HG03135 (cell line): ENCODE results near the gene MUC22.
"Not testable (repeated sequence)": the region's sequence is repeated elsewhere in the genome, so short reads cannot be mapped to it uniquely, and the experiment has no call there.

Experiments used
- ATAC-seq: cut with Tn5 transposase; IDR thresholded peaks from one replicate; pipeline ENCODE4 v1.9.1; 2021; ENCODE audit warnings: mild to moderate bottlenecking, moderate library complexity; ENCODE audit not compliant: unreplicated experiment

The MUC22 gene

DNA sequence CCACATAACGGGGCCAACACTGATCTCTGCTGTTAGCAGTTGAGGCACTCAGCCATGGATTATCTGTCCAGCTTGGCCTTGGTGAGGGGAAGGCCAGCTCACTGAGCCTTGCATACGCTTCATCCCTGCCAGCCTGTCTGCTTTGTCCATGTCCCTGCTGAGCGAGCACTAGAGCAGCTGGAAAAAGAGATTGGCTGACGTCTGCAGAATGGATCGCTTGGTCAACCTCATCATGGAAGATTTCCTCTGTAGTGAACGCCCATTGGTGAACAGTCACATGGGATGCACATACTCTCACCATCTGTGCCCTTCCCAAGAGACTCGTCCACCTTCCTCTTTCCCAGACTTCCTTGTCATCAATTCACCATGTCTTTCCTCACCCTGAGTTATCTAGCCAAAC, 26.9 kb downstream of the MUC22 start:
- no peak for ATAC-seq

DNA sequence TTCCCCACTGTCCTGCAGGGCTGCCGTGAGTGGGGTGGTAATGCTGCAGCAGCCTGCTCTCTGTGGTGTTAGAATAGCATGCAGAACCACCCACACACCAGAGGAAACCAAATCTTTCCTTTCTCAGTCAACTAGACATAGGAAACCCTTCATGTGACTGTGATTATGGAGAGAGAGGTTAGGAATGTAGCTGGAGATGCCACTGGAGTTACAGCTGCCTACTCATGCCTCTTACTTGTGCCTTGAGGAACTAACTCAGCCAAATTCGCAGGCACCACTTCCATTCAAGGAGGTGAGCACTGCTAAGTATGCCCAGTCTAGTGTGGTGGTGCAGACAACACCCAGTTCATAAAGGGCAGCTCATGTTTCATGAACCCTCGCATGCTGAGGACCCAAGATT, 27.4 kb downstream of the MUC22 start:
- no peak for ATAC-seq

DNA sequence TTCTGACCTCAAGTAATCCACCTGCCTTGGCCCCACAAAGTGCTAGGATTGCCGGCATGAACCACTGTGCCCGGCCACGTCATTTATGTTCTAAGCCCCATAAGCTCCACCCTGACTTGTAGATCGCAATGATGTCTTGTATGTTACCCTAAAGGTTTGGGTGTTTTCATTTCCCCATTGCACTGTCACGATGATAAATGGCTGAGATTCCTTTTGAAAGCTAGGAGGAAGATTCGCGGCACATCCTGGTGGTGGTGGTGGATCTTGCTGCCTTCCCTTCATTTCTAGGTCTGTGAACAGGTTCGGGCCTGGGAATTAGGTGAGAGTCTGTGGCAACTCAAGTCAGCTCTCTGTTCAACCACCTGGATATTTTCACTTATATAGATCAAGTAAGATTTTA, 28.3 kb downstream of the MUC22 start:
- ATAC-seq = no peak

DNA sequence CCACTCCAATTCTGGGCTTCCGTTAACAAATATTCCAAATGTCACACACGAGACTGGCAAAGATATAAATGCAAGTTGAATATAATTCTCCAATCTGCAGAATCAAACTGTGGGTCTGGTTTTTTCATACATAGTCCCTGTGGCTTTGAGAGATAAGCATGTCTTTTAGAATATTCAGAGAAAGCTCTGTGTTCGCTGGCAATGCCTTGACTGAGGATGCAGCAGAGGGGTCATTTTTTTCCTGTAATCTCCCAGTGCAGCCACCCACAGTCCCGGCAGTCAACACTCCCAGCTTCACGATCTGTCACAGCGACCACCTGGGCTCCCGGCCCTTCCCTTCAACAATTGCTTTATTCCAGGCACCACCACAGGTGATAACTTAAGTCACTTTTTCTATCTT, 30.5 kb downstream of the MUC22 start:
- no peak for ATAC-seq

DNA sequence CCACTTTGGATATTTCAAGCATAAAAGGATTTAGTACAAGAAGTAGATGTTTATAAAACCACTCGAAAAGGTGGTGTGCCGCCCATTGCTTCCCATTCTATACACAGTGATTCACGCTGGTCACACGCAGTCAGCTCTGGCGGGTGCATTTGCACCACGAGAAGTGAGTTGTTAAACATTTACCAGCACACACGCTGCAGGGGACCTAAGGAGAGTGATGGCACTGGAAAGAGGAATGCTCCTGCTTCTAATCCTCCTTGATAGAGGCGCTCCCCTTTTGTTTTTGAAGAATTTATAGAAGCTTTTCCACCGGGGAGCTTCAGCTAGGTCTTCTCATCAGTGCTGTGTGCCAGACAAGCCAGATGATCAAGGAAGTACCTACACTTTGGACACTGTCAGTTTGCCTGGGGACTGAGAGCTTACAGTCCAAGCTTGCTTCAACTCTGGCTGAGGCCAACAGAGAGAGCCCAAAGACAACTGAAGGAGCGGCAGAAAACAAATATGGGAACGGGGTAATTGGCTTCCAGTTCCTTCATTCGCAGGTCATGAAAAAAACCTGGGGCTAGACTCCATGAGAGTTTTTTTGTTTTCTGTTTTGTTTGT, 31.2 kb downstream of the MUC22 start:
- ATAC-seq = no peak

DNA sequence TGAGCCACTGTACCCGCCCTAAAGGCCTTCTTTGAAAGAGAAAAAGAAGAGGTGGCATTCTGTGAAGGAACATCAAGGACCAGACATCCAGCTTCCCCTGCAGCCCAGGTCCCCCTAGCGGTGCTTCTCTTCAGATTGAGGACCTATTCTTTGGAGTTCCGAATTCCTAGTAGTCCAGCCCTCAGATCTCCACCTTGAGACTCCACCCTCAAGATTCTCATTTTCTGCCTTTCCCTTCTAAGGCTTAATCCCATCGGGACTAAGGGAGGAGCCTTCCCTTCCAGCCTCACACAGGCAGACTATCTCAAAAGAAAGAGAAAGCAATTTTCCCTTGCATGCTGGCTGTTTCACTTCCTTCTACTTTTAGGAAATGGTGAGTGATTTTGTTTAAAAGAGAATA, 32.5 kb downstream of the MUC22 start:
- no peak for ATAC-seq

DNA sequence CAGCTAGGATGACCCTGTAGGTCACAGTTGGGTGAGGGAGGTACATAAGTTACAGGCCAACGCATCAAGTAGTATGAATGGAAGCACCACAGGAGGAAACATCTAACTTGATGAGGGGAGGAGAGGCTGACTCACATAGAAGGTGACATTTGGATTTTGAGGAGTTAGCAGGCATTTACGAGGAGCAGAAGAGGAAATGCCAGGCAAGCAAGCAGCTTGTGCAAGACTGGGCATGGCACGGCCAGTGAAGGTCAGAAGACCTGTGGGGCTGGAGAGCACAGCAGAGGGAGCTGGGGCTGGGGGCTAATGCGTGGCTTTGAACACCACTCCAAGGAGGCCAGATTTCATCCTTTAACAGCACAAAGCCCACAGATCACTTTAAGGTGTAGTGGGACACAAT, 37.8 kb downstream of the MUC22 start:
- ATAC-seq = no peak

DNA sequence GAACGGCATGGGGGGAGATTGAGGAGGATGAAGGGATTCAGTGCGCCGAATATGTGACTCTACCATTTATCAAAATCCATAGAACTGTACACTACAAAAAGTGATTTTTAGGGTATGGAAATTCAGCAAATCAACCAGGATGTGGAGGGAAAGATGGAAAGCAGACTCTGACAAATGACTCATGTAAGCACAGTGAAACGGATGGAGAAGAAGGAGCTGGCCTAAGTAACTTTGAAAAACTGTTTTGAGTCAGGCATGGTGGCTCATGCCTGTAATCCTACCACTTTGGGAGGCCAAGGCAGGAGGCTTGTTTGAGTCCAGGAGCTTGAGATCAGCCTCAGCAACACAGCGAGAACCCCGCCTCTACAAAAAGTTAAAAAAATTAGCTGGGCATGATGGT, 39.2 kb downstream of the MUC22 start:
- ATAC-seq = no peak

DNA sequence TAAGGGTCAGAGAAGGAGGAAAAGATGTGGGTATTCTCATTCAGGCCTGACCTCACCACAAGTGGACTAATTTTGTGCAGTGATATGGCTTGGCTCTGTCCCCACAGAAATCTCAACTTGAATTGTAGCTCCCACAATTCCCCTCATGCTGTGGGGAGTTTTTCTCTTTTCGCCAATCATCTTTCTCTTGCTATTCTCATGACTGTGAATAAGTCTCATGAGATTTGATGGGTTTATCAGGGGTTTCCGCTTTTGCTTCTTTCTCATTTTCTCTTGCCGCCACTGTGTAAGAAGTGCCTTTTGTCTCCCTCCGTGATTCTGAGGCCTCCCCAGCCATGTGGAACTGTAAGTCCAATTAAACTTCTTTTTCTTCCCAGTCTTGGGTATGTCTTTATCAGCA, 42.9 kb downstream of the MUC22 start:
- not testable (repeated sequence) for ATAC-seq

DNA sequence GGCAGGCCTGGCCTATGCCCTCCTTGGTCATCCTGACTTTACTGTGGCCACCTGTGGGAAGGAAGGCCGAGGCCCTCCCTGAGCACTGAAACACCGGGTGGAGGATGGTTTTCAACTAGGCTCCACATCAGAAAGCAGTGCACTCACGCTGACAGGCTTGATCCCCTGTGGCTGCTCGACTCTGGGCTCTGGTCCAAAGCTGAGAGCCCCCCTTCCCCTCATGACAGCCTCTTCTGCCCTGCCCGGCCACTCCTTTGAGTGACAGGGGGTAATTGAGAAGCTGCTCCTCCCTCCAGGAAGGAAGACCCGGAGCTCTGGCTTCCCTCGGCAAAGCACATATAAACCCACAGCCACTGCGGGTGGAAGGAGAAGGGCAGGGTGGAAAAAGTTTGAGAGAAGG, 43.6 kb downstream of the MUC22 start:
- ATAC-seq = no peak

DNA sequence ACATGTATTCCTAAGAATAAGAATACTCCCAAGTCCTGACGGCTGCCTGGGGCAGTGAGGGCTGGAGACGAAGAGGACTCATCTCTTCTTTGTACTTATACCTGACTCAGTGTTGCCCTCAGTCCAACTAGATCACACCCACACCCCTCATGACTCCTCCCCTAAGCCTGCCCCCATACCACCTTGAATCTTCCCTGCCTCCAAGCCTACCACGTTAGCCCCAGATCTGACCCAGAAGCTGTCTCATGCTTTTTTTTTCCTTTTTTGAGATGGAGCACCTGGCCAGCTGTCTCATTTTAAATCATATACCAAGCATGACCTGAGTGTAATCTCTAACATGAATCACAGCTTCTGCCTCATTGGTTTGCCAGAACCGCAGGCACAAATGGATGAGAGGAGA, 45.2 kb downstream of the MUC22 start:
- no peak for ATAC-seq

DNA sequence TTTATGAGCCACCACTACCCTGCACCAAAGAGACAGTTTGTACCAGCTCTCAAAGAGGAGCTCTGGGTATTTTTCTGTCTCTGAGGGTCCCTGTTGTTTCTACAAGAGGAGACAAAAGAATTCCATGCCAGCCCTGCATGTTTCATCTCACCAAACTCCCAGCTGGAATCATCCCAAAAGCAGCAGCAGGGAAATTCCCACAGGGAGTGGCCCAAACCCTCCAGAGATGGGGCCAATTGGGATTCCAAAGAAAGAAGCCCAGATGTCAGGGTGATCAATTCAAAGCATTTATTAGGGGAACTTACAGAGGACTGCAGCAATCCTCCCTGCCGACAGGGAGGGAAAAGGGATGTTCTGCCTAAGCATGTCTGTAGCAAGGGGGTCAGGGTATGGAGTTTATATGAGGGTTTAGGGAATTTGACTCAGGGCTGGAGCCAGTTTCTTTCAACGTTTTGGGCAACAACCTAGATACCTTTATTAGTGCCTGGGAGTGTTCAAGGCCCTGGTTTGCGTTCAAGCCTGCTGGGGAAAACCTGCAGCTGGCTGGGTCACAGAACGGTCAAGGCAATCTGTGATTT, 47.2 kb downstream of the MUC22 start:
- ATAC-seq = no peak

DNA sequence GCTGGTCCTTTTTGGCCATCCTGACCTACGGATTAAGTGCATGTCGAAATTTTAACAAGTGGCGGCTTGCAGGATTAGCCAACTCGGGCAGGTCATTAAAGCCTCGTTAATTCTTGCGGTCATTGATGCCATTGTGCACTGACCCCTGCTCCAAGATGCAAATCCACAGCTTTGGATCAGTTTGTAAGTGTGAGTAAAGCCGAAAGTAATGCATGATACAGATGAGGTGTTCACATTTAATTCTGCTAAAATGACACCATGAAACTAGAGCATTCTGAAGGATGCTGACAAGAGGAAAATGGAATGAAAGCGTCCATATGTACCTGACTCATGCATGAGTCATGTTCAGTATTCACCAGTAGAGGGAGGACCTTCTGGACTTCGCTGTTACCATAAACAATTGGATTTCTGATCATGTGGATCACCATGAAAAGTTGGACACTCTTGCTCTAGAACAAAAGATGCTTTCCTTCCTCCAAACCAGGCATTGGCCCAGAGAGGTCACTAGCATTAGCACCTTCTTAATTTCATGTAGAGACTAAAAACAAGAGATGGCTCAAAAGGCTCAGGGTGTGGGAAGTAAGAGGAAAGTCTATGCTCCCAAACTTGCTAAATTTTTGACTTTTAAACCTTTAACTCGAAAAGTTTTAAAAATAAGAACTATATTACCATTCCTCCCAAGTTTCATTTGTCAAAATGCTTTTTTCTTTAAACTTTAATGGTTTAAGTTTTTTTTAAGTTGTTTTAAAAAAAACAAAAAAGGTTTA, 48.0 kb downstream of the MUC22 start:
- ATAC-seq = no peak

DNA sequence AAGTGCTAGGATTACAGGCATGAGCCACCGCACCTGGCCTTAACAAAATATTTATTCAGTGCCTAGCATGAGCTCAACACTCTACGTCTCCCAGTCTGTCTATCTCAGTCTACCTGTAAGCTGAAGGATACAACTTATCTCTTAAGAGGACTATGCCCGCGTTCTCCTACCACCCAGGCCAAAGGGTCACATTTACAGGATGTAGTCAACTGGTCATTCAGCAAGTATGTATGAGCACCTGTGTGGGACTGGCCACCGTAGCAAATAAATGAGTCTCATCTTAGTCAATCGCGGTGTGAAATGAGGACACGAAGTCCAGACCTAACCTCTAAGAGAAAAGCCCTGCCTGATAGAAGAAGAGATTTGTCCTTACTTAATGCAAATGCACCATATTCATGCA, 49.9 kb downstream of the MUC22 start:
- no peak for ATAC-seq

DNA sequence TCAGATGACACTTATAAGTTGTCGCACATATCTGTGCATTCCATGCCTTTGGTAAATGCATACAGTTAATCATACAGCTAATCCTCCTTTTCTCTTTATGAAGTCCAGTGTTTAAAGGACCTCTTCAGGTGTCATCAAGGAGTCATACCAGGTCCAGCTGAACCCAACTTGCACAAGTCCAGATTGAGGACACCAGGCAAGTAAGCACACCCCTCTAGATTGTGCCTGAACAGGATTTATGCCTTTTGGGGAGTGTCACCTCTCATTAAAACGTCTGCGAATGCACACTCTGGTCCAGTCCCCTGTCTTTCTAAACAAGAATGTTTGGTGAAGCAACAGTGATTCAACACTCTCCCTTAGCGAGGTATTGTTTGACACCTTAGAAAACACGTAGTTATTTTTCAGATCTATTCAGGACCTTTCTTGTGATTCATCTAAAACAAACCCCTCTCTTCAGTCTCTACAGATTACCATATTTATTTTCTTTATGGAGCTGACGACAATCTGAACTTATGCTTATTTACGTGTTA, 53.7 kb downstream of the MUC22 start:
- no peak for ATAC-seq

DNA sequence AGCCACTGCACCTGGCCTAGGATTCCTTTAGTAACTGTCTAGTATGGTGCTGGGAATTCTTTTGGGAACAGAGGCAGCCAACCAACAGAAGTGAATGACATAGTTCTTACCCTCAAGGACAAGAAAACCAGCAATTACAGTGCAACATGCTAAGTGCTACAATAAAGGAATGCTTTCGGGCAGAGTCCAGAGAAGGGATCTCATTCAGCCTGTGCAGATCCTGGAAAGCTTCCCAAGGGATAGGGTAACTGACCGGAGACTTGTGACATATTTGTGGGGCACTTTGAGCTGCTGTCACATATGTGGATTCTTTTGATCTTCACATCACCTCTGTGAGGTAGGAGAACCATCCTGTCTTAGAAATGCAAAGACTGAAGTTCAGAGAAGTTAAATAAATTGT, 55.3 kb downstream of the MUC22 start:
- no peak for ATAC-seq

DNA sequence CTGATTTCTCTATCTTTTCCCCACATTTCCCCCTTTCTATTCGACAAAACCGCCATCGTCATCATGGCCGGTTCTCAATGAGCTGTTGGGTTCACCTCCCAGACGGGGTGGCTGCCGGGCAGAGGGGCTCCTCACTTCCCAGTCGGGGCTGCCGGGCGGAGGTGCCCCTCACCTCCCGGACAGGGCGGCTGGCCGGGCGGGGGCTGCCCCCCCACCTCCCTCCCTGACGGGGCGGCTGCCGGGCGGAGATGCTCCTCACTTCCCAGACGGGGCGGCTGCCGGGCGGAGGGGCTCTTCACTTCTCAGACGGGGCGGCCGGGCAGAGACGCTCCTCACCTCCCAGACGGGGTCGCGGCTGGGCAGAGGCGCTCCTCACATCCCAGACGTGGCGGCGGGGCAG, 56.8 kb downstream of the MUC22 start:
- ATAC-seq = not testable (repeated sequence)

DNA sequence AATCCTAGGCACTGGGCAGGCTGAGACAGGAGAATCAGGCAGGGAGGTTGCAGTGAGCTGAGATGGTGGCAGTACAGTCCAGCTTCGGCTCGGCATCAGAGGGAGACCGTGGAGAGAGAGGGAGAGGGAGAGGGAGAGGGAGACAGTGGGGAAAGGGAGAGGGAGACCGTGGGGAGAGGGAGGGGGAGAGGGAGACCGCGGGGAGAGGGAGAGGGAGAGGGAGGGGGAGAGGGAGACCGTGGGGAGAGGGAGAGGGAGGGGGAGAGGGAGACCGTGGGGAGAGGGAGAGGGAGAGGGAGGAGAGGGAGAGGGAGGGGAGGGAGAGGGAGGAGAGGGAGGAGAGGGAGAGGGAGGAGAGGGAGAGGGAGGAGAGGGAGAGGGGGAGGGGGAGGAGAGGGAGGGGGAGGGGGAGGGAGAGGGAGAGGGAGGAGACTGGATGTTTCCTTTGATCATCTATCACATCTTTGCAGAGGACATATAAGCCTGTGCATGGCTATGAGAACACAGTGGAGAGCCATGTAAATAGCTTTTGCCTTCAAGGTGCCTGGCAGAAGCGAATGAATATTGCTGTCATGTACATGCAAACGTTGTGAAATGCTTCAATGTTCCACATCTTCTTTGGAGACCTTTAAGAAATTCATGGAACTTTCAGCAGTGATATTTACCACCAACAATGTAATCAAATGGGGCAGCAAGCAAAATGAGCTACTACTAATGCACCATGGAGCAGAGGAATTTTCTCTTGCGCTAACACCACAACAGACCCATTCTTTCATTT, 57.8 kb downstream of the MUC22 start:
- ATAC-seq = not testable (repeated sequence)

DNA sequence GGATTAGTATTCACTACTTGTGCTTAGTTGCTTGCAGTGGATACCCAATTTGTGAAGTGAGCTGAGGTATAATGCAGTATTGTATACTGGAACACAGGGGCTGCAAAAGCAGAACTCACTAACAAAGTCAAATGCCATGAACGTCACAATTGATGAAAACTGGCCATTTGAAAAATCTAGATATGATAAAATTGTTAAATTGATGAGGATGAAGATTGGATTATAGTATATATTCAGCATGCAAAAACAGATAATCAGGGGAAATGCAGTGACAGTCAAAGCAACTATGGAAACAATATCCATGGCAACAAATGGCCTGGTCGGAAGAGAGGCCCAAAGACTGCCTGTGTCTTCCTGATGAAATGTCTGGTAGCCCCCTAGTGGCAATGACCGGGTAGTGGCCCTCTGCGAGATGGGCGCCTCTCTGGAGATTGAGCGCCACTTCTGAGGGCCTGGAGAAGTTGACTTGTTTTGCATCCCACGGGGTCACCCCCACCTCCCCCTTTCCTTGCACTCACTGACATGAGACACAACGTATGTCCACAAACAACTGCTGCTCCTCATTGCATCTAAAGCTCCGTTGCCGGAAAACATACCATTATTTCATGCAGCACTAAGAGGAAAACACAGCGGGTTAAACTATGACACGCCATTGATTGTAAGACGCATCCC, 58.5 kb downstream of the MUC22 start:
- no peak for ATAC-seq

DNA sequence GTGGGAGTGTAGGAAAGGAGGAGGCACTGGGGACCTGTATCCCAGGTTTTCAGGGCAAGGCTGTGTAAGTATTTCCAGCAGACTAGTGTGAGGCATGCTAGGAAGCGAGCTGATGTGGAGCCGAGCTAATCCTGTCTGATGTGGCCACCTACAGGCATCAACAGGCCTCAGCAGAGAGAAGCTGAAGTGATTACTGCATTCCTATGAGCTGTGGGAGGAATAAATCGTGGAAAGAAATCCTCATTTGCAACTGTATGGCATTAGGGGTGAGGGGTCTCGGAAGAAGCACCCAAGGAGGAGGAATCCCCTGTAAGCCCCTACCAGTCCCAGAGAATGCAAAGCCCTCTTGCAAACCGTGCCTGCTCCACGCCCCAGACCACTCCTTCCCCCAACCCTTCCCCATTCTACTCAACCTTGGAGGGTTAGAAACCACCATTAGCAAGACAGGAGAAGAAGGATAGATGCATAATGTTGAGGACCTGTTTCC, 60.5 kb downstream of the MUC22 start:
- no peak for ATAC-seq

DNA sequence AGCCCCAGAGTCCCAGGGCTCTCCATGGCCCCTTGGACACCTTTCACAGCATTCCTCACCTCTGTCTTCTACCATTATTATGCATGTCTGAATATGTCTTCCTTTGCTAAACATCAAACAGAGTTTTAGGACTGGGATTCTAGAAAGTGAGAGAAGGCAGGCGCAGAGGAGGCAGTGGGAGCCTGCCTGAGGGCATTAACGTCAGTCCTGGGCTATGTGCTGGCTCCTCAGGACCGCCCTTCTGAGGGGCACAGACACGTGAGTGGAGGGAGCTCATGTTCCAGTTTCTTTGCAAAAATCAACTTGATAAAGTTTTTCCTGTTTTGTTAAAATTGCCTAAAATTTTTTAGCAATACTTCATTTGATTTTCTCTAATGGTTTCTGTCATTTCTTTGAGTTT, 64.1 kb downstream of the MUC22 start:
- ATAC-seq = no peak
